ENCODE results near the gene LASP1NB.

DNA sequence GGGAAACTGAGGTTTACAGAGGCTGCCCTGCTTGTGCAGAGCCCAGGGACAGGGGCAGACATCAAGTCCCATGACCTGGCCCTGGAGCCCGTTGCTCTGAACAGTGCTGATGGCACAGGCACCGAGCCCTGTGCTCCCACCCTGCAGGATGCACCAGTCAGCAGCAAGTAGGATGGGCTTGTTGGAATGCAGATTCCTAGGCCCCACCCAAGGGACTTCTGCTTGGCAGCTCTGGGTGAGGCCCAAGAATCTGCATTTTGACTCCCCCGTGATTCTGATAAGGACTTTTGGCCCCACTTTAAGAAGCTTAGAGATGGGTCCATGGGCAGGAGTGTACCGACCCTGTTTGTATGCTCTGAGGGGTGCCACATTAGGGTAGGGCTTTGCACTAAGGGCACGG lies 32.3 kb upstream of the LASP1NB start:
- no peak for TF ChIP-seq CTCF (IDR thresholded peaks at IDR 0.05)
- TF ChIP-seq POLR2A (IDR thresholded peaks at IDR 0.05) = no peak
- no peak for TF ChIP-seq POLR2AphosphoS5 (IDR thresholded peaks at IDR 0.05)

Measured in prostate gland (tissue), 2 donors.